Measurements from ENCODE around the gene RPS6KA3. TPM values are rescaled to one million over a fixed set of nuclear protein-coding genes. Genes with fewer than 3 reads are reported as not detected.
"Not testable (repeated sequence)": the region's sequence is repeated elsewhere in the genome, so short reads cannot be mapped to it uniquely, and the experiment has no call there.

RPS6KA3 gene
- total RNA-seq, 1 donor from 2014 or later: 64.5 TPM

DNA sequence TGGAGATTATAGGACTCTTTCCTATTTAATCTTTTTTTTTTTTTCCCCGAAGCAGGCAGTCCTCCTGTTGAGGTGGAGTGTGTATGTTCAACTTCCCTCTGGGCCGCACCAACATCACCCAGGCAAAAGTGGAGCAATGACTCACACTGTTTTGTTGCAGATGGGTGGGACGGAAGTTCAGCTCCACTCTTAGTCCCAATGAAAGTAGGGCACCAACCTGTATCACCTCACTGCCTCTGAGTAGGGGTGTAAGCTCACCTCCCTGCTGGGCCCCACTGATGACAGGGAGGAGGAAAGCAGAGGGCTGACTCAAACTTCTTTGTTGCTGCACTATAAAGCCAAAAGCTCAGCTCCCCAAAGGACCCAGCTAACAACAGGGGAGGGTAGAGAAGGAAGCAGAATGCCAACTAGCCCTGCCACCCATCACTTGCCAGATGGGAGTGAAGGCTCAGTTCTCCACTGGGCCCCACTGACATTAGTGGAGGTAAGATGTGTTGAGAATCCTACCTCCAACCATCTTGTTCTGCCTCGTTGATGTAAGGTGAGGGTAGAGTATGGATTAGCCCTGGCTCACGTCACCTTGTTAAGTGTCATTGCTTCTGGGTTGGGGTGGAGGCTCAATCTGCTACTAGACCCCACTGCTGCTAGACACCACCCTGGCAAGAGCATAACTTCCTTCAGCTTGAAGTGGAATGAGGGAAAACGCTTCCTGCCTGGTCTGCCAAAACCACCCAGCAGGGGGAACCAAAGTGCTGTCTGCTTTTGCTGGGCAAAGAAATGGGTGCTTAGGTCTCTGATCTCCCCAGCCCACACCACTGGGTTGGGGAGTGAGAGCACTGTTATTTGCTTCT lies 14.1 kb downstream of the RPS6KA3 start:
- DNase-seq (peak; percentile 61), ATAC-seq (peak; percentile 85 to 88)
- Histone ChIP-seq H3K4me3 (no peak overlapping the region), H3K27me3 (ENCODE audit: low read depth) (no peaks in the 10 kb centered on the region), H3K4me1 (peaks cover 11% of the 10 kb centered on the region), H3K27ac (peak overlapping the region; percentile 24), H3K9me3 (no peaks in the 10 kb centered on the region), H3K36me3 (no peaks in the 10 kb centered on the region)
- intact Hi-C loops (cut with DNase I): loop anchor here (5.0 kb wide), 1 partner anchor 190 kb away; no protein-coding TSS in a partner anchor
- TF ChIP-seq, protein P1, sequence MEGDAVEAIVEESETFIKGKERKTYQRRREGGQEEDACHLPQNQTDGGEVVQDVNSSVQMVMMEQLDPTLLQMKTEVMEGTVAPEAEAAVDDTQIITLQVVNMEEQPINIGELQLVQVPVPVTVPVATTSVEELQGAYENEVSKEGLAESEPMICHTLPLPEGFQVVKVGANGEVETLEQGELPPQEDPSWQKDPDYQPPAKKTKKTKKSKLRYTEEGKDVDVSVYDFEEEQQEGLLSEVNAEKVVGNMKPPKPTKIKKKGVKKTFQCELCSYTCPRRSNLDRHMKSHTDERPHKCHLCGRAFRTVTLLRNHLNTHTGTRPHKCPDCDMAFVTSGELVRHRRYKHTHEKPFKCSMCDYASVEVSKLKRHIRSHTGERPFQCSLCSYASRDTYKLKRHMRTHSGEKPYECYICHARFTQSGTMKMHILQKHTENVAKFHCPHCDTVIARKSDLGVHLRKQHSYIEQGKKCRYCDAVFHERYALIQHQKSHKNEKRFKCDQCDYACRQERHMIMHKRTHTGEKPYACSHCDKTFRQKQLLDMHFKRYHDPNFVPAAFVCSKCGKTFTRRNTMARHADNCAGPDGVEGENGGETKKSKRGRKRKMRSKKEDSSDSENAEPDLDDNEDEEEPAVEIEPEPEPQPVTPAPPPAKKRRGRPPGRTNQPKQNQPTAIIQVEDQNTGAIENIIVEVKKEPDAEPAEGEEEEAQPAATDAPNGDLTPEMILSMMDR (IDR thresholded peaks at IDR 0.05): peak; percentile 61

DNA sequence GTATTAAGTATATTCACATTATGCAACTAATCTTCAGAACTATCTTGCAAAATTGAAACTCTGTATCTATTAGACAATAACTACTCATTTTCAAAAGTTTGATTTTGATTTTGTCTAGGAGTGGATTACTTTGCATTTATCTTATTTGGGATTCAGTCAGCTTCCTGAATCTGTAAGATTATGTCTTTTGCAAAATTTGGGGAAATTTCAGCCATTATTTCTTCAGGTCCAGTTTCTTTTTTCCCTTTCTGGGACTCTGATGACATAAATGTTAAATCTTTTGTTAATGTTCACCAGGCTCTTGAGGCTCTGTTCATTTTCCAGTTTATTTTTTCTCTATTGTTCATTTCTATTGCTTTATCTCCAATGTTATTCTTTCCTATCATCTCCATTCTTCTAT lies 15.0 kb downstream of the RPS6KA3 start:
- no peak for DNase-seq
- Histone ChIP-seq H3K27ac (no peak overlapping the region), H3K4me1 (peaks cover 11% of the 10 kb centered on the region), H3K4me3 (no peak overlapping the region), H3K27me3 (ENCODE audit: low read depth) (no peaks in the 10 kb centered on the region), H3K9me3 (no peaks in the 10 kb centered on the region), H3K36me3 (no peaks in the 10 kb centered on the region)
- intact Hi-C loops (cut with DNase I): loop anchor here (5.0 kb wide), 1 partner anchor 191 kb away; no protein-coding TSS in a partner anchor
- ATAC-seq: no peak
- TF ChIP-seq, protein P1 (IDR thresholded peaks at IDR 0.05): no peak

GRCh38 chrX:20250146-20250545 lies 16.6 kb downstream of the RPS6KA3 start:
- H3K4me3 ChIP-seq; H3K36me3 ChIP-seq; ATAC-seq; H3K9me3 ChIP-seq; H3K27ac ChIP-seq; DNase-seq; H3K27me3 ChIP-seq (ENCODE audit: low read depth): not testable (repeated sequence)
- H3K4me1 ChIP-seq: peaks cover 11% of the 10 kb centered on the region
- intact Hi-C loops (cut with DNase I): loop anchor here (5.0 kb wide), 1 partner anchor 192 kb away; no protein-coding TSS in a partner anchor

DNA sequence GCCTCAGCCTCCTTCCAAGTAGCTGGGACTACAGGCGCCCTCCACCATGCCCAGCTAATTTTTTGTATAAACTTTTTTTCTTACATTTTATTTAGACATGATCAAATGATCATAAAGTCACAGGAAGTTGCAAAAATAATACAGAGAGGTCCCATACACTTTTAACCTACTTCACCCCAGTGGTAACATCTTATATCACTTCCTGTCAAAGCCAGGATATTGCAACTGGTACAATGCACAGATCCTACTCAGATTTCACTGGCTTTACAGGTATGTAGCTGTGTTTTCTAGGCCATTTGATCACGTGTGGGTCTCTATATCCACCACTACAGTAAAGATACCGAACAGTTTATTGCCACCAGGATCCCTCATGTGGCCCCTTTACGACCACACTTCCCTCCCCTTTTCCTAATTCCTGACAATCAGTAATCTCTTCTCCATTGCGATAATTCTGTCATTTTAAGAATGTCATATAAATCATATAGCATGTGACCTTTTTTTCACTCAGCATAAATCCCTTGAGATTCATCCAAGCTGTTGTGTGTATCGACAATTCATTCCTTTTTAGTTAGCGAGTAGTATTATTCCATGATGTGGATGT lies 18.0 kb downstream of the RPS6KA3 start:
- Histone ChIP-seq H3K4me1 (peaks cover 5% of the 10 kb centered on the region), H3K4me3 (no peak overlapping the region), H3K27me3 (ENCODE audit: low read depth) (no peaks in the 10 kb centered on the region), H3K36me3 (no peaks in the 10 kb centered on the region), H3K27ac (no peak overlapping the region), H3K9me3 (no peaks in the 10 kb centered on the region)
- ATAC-seq: no peak
- no peak for DNase-seq
- TF ChIP-seq, protein P1 (IDR thresholded peaks at IDR 0.05): no peak
- intact Hi-C loops (cut with DNase I): no loop called here

- H3K27me3 ChIP-seq (ENCODE audit: low read depth): no peaks in the 10 kb centered on the region
- no peaks in the 10 kb centered on the region for H3K4me1 ChIP-seq
- TF ChIP-seq, protein P1 (IDR thresholded peaks at IDR 0.05): no peak
- no peak for DNase-seq
- H3K9me3 ChIP-seq: no peaks in the 10 kb centered on the region
- no peak overlapping the region for H3K4me3 ChIP-seq
- intact Hi-C loops (cut with DNase I): no loop called here
- no peak overlapping the region for H3K27ac ChIP-seq
- H3K36me3 ChIP-seq: no peaks in the 10 kb centered on the region
- no peak for ATAC-seq
Observed at GRCh38 chrX:20244931-20245330, 21.8 kb downstream of the RPS6KA3 start.

DNA sequence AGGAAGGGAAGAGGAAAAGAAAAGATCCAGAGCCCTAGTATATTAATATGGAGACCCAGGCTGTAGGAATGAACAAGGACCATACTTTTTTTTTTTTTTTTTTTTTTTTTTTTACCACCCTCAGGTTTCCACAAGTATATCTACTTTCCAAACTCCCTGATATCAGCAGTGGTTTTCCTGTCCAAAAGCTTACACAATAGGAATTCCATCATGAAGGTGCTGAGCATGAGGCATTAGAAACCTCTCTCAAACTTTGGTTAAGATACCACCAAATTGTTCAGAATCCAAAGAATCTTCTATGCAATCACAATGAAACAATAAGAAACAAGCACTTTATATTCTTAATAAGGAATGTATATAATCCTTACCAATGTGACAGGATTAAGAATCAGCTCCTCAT lies 26.5 kb downstream of the RPS6KA3 start:
- Histone ChIP-seq H3K4me1 (no peaks in the 10 kb centered on the region), H3K27me3 (ENCODE audit: low read depth) (no peaks in the 10 kb centered on the region), H3K36me3 (no peaks in the 10 kb centered on the region), H3K9me3 (no peaks in the 10 kb centered on the region), H3K27ac (no peak overlapping the region), H3K4me3 (no peak overlapping the region)
- DNase-seq: no peak
- no peak for ATAC-seq
- intact Hi-C loops (cut with DNase I): no loop called here
- TF ChIP-seq, protein P1 (IDR thresholded peaks at IDR 0.05): no peak

Data from lower lobe of right lung (tissue), 2 donors.